Right lobe of liver (tissue), 6 donors: ENCODE results near the gene HSF4. TPM values are rescaled to one million over a fixed set of nuclear protein-coding genes. Genes with fewer than 3 reads are reported as not detected.
A peak's percentile ranks its signal among the peaks of the same experiment; 100 is the strongest.

ENCODE experiments used
- ATAC-seq, 4 donors: fragments of 200-7000 bp; cut with Tn5 transposase; one replicate each; pipeline ENCODE4 v1.9.1; 2020; ENCODE audit warnings: mild to moderate bottlenecking in 4 of 4, moderate library complexity in 4 of 4
- DNase-seq, 3 donors: peaks; one replicate each; pipeline ENCODE4 v3.0.0-alpha.2; 2020
- H3K27ac ChIP-seq, 3 donors: fragments of 200-600 bp; one replicate each; pipeline ENCODE4 v1.8.0; 2022
- H3K27me3 ChIP-seq, 2 donors: fragments of 200-600 bp; one replicate each; pipeline ENCODE4 v1.8.0; 2022
- H3K36me3 ChIP-seq, 4 donors: fragments of 200-600 bp; sonication (generic) in 1 of 4; one replicate each; pipeline versions ENCODE4 v1.5.1 to v1.8.0; 2017 to 2022; ENCODE audit warnings: control low read depth in 1 of 4
- H3K4me1 ChIP-seq, 4 donors: fragments of 200-600 bp; sonication (generic) in 1 of 4; one replicate each; pipeline versions ENCODE4 v1.5.1 to v1.8.0; 2017 to 2022; ENCODE audit warnings: control low read depth in 1 of 4
- H3K4me3 ChIP-seq, 3 donors: fragments of 200-600 bp; one replicate each; pipeline ENCODE4 v1.8.0; 2022
- H3K9me3 ChIP-seq, 4 donors: fragments of 200-600 bp; sonication (generic) in 1 of 4; one replicate each; pipeline versions ENCODE4 v1.5.1 to v1.8.0; 2017 to 2022; ENCODE audit warnings: control low read depth in 1 of 4
- POLR2A ChIP-seq: fragments of 450-650 bp; IDR thresholded peaks from one replicate; pipeline ENCODE4 v1.6.1; 2017; ENCODE audit warnings: antibody characterized with exemption, mild to moderate bottlenecking
- WGBS: methylation state at CpG from one replicate; pipeline ENCODE4 v1.1.6; 2018; ENCODE audit warnings: low coverage, low lambda C conversion rate; ENCODE audit not compliant: insufficient coverage; ENCODE audit errors: missing lambda C conversion rate; 5-methylcytosine and 5-hydroxymethylcytosine counted together
- intact Hi-C, 2 donors: fragments of 100-400 bp; cut with DNase I; formaldehyde crosslinking; loops; one replicate each; pipeline versions ENCODE4 v1.11.2 to v1.14.1; 2022
- total RNA-seq, 6 experiments: library from RNA; depleted of rRNA in 2 of 6; stranded (reverse); fragments of >200 nt in 2 of 6; fragmentation: NEBNext Ultra II Directional in 3 of 6; extraction: Animal tissue kit (Norgen Biotek cat#: 25700) in 3 of 6; gene quantifications; one replicate each; pipeline versions ENCODE4 v1.1.0 to v1.2.4, GENCODE V29; 2016 to 2023
- TF ChIP-seq, protein P1 (sequence below), 4 donors: fragments of 200-600 bp in 3 of 4; fragments of 450-650 bp in 1 of 4; IDR thresholded peaks; one replicate each; pipeline versions ENCODE4 v1.5.1 to v1.8.0; 2016 to 2022; ENCODE audit warnings: antibody characterized with exemption in 4 of 4, mild to moderate bottlenecking in 2 of 4
- donor health status: DM: no; HTN: yes; CAD: no.
- donor health status: DM: no; HTN: no; CAD: no.
- donor health status: DM: no; HTN: no; CAD: no.
- donor health status: DM: no; HTN: yes; CAD: no.
- donor health status: DM: no; HTN: yes; CAD: no.

The HSF4 gene
- total RNA-seq, 6 experiments from 2014 or later: 10.4 to 44.1 (median 30.1) TPM

DNA sequence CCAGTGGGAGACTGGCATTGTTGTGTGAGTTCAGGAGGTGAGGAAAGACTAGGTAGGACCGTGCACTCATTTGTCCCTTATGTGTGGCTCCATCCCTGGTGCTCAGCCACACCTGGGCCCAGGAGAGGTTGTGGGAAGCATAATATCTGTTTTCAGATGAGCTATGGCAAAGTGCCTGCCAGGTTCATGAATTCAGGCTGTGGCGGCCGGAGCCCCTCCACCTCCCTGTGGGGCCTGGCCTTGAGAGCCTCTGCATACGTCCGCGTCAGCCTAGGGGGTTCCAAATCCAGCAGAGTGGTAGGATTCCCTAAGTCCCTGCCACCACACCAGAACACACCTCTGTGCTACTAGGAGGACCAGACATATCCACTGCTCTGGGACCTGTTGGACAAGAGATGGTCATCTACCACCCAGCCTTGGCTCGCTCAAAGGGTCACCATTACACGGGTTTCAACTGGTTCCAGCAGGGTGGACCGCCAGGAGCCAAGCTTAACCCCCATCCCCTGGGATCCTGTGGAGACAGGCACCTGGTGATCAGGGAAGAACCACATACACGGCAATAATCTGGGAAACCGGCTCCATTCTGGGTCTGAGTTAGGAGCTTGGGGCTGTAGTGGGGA is 15.8 kb upstream of the HSF4 start:
- DNase-seq (peak in 1 of 3 donors; percentile 45), ATAC-seq (peak in 1 of 4 donors; percentile 3)
- TF ChIP-seq, protein P1, sequence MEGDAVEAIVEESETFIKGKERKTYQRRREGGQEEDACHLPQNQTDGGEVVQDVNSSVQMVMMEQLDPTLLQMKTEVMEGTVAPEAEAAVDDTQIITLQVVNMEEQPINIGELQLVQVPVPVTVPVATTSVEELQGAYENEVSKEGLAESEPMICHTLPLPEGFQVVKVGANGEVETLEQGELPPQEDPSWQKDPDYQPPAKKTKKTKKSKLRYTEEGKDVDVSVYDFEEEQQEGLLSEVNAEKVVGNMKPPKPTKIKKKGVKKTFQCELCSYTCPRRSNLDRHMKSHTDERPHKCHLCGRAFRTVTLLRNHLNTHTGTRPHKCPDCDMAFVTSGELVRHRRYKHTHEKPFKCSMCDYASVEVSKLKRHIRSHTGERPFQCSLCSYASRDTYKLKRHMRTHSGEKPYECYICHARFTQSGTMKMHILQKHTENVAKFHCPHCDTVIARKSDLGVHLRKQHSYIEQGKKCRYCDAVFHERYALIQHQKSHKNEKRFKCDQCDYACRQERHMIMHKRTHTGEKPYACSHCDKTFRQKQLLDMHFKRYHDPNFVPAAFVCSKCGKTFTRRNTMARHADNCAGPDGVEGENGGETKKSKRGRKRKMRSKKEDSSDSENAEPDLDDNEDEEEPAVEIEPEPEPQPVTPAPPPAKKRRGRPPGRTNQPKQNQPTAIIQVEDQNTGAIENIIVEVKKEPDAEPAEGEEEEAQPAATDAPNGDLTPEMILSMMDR (IDR thresholded peaks at IDR 0.05): no peak
- no peak for TF ChIP-seq POLR2A
- Histone ChIP-seq H3K4me1 (peaks cover 0 to 15% (median 0%) of the 10 kb centered on the region in 4 donors), H3K9me3 (no peaks in the 10 kb centered on the region), H3K27me3 (no peaks in the 10 kb centered on the region), H3K4me3 (no peak overlapping the region), H3K27ac (no peak overlapping the region), H3K36me3 (peaks cover 6 to 49% (median 25%) of the 10 kb centered on the region in 4 donors)
- intact Hi-C loops: no loop called here
- WGBS: 92% methylated on average over 5 of the region's 11 CpGs

DNA sequence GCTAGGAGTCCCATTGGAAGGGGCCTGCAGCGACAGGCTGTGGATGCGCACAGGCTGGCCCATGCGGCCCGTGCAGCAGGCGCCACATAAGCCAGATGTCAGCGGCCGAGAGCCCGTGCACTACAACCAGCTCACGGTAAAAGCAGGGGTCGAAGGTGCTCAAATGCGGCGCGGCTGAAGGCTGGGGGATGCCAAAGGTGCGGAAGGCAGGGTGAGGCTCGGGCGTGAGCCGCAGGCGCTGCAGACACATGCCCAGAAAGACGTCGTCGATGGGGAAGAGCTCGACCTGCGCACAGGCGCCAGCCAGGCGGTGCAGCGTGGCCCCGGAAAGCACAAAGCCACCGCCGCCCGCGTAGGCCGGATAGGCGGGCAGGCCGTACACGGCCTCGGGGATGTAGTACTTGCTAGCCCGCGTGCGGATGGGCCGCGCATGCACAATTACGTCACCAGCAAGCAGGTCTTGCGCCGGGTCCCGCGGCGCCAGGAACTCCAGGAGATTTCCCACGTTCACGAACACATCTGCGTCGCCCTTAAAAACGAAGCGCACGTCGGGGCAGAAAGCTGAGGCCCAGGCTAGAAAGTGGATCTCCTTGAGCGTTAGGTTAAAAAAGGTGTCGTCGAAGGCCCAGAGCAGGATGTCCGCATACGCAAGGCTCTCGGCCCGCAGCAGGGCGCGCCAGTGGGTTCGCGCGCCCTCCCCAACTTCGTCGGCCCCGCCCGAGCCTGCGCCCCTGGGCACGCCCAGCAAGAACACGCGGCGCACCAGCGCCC is 15.1 kb upstream of the HSF4 start:
- WGBS: 43% methylated on average over 18 of the region's 77 CpGs
- ATAC-seq: peak; percentile 5 to 49 (median 26)
- Histone ChIP-seq H3K4me1 (peaks cover 0 to 15% (median 0%) of the 10 kb centered on the region in 4 donors), H3K9me3 (no peaks in the 10 kb centered on the region), H3K4me3 (no peak overlapping the region), H3K36me3 (peaks cover 2 to 42% (median 20%) of the 10 kb centered on the region in 4 donors), H3K27ac (no peak overlapping the region), H3K27me3 (no peaks in the 10 kb centered on the region)
- intact Hi-C loops: loop anchor here (10.0 kb wide), 3 partner anchors 45 to 175 kb away; partner anchors contain the start of gene PHAF1 (in 1 of the 2)
- TF ChIP-seq, protein P1 (IDR thresholded peaks at IDR 0.05): no peak
- no peak for TF ChIP-seq POLR2A
- peak in 1 of 3 donors; percentile 60 for DNase-seq

DNA sequence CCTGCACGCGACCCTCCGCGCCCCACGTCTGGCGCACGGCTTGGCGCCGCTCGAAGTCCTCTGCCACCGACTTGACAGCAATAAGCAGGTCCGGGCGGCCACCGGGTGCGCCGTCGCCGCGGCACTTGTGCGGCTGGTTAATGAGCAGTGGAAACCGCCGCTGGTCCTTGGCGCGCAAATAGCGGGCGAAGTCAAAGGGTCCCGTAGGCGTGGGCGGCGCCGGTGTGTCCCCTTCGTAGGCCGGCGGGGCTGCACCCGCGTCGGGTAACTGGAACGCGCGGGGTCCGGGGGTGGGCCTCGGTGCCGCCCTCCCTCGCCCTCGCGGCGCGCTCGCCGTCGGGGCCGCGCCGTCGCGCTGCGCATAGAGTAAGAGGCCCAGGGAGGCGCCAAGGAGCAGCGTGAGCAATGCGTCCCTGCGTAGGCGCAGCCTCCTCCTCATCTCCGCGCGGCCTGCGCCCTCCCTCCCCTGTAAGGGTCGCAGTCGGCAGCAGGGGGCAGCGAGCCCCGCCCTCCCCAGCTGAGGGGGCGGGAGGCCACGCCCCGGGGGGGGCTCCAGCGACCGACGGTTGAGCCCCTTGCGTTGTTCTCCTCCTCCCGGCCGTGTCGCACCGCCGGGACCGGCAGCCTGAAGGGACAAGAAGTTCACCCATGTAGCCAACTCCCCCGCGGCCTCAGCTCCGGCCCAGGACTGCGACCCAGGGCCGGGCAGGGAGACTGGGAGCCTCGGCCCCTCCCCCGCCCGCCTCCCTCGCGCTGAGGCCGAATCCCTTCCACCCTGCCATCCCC is 14.3 kb upstream of the HSF4 start:
- no peak for TF ChIP-seq POLR2A
- TF ChIP-seq, protein P1 (IDR thresholded peaks at IDR 0.05): peak in 3 of 4 donors; percentile 3 to 34 (median 17)
- peak overlapping the region; percentile 47 to 54 (median 48) for H3K4me3 ChIP-seq
- H3K4me1 ChIP-seq: peaks cover 0 to 20% (median 0%) of the 10 kb centered on the region in 4 donors
- H3K9me3 ChIP-seq: no peaks in the 10 kb centered on the region
- H3K36me3 ChIP-seq: peaks cover 0 to 34% (median 17%) of the 10 kb centered on the region in 4 donors
- peak overlapping the region; percentile 26 to 54 (median 40) for H3K27ac ChIP-seq
- peak in 1 of 3 donors; percentile 60 for DNase-seq
- intact Hi-C loops: loop anchor here (10.0 kb wide), 3 partner anchors 45 to 175 kb away; partner anchors contain the start of gene PHAF1 (in 1 of the 2)
- peak; percentile 22 to 32 (median 28) for ATAC-seq
- WGBS: 51% methylated on average over 10 of the region's 94 CpGs
- H3K27me3 ChIP-seq: no peaks in the 10 kb centered on the region

DNA sequence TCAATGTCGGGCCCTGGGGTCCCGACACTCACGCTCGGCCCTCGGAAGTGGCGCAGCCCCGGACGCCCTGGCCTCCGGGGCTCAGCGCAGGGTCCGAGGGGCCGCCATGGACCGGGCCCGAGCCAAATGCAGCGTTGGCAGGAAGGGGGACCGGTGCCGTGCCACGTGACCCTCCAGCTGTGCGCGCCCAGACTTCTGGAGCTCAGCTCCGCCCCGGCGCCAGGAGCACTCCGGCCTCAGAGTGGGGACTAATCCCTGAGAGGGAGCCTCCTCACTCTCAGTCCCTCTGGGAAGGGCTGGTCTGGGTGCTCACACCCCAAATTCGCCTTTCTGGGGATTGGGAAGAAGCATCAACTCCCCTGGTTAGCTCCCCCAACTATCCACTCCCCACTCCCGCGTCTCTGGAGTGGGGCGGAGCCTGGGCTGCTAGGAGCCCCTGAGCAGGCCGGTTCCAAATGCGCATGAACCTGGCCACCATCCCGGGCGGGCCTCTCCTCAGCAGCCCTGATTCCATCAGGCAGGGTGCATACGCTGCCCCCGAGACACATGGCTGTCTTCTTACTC is 13.6 kb upstream of the HSF4 start, which contains the start of gene B3GNT9:
Gene B3GNT9 (minus strand): TSS at position 166 of the 564 bp plus-strand sequence. CDS start 513 bp downstream, outside the sequence.
- H3K4me1 ChIP-seq: peaks cover 0 to 27% (median 2%) of the 10 kb centered on the region in 4 donors
- DNase-seq (peak in 2 of 3 donors; percentile 70 to 73), ATAC-seq (peak; percentile 45 to 57 (median 50))
- WGBS: 4% methylated on average over 14 of the region's 34 CpGs
- no peaks in the 10 kb centered on the region for H3K27me3 ChIP-seq
- H3K36me3 ChIP-seq: peaks cover 0 to 27% (median 12%) of the 10 kb centered on the region in 4 donors
- no peaks in the 10 kb centered on the region for H3K9me3 ChIP-seq
- intact Hi-C loops: loop anchor here (10.0 kb wide), 3 partner anchors 46 to 176 kb away; partner anchors contain the start of gene PHAF1 (in 1 of the 2)
- H3K27ac ChIP-seq: peak within 1 kb of the TSS; percentile 26 to 54 (median 40)
- no peak for TF ChIP-seq POLR2A
- TF ChIP-seq, protein P1 (IDR thresholded peaks at IDR 0.05): no peak
- H3K4me3 ChIP-seq: peak within 1 kb of the TSS; percentile 47 to 54 (median 48)
